ENCODE data around the gene CD58.

DNA sequence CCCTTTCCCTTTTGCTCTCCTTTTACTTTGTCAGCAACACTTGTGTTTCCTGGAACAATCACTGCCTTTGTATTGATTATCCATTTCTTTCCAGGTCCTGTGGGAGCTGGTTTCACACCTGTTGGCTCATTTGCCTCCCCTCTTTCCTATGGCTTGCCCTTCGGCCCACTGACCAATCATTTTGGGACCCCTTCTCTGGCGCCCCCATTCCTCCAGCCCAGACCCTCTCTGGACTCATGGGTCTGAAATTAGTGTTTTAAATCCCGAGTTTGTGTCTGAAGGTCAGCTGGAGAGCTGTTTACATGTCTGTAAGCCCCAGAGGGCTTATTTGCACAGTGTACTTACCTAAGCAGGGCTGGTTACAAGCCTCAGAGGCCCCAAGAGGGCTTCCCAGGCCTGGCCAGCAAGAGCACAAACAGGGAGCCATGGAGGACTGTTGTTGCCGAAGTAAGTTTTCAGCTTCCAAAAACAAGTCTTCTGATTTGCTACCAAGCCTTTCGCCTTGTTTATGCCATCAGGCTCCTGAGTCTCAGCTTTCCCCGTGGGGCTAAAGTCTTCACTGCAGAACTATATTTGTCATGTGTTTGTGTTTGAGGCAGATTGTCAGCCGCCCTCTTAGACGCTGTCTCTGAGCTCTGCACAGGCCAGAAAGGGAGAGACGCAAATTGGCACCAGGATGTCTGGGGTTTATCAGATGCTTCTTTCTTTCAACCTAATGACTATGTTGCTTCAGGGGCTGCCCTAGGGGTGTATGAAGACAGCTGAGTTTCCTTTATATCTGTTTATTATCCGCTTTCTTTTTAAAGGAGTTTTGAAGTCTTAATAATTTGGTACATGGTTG is 104.8 kb downstream of the CD58 start:
- TF ChIP-seq OSR1 (CRISPR knock-in tag; IDR thresholded peaks at IDR 0.05) (no peak), ZFP30 (CRISPR knock-in tag; IDR thresholded peaks at IDR 0.05) (no peak), ZNF8 (CRISPR knock-in tag; IDR thresholded peaks at IDR 0.05) (no peak), ARNTL (CRISPR knock-in tag; IDR thresholded peaks at IDR 0.05; ENCODE audit: borderline replicate concordance, low read depth) (no peak), GLIS3 (CRISPR knock-in tag; IDR thresholded peaks at IDR 0.05) (no peak), PATZ1 (CRISPR knock-in tag; IDR thresholded peaks at IDR 0.05; ENCODE audit: borderline replicate concordance) (no peak), ZFP3 (CRISPR knock-in tag; IDR thresholded peaks at IDR 0.05) (0 out of 2 replicates have a peak, but pooled peaks have one; percentile 43), ESRRG (CRISPR knock-in tag; IDR thresholded peaks at IDR 0.05) (no peak), ZC3H10 (CRISPR knock-in tag; IDR thresholded peaks at IDR 0.05) (no peak)
- TF ChIP-seq, protein P1, sequence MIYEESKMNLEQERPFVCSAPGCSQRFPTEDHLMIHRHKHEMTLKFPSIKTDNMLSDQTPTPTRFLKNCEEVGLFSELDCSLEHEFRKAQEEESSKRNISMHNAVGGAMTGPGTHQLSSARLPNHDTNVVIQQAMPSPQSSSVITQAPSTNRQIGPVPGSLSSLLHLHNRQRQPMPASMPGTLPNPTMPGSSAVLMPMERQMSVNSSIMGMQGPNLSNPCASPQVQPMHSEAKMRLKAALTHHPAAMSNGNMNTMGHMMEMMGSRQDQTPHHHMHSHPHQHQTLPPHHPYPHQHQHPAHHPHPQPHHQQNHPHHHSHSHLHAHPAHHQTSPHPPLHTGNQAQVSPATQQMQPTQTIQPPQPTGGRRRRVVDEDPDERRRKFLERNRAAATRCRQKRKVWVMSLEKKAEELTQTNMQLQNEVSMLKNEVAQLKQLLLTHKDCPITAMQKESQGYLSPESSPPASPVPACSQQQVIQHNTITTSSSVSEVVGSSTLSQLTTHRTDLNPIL (CRISPR knock-in tag; IDR thresholded peaks at IDR 0.05; ENCODE audit: low read depth) = no peak
